NCI-H524 treated with DMSO at 0.1 percent for 48 hours (cell line): Measurements from ENCODE around the gene BICDL1.
"Not testable (repeated sequence)": the region's sequence is repeated elsewhere in the genome, so short reads cannot be mapped to it uniquely, and the experiment has no call there.

Experiments used
- DNase-seq: peaks from one replicate; lab custom pipeline; 2025; lab: John Stamatoyannopoulos, UW

The BICDL1 gene

GRCh38 chr12:119988472-119989360, at the start of gene BICDL1:
Gene BICDL1 (plus strand): TSS chr12:119989236. CDS start chr12:119989869, 633 bp downstream.
- DNase-seq, result peak; percentile 76

GRCh38 chr12:119940897-119941296, 48.1 kb upstream of the BICDL1 start:
- peak; percentile 21 for DNase-seq

- DNase-seq, result no peak
Measured at GRCh38 chr12:119942386-119942785, 46.6 kb upstream of the BICDL1 start.

DNA sequence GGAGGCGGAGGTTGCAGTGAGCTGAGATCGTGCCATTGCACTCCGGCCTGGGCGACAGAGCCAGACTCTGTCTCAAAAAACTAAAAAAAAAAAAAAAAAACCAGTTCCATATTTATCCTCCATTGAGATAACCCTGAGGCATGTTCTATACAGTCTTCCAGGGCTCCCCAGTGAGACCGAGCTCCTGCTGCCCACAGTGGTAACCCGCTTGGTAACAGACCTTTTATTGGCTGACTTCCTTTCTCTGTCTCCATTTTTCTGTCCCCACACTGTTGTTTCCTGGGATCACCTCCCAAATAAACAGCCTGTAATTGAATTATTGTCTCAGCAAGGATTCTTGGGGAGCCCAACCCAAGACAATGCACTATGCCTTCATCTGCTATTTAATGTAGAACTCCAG, 42.8 kb upstream of the BICDL1 start:
- no peak for DNase-seq

GRCh38 chr12:119949145-119949544, 39.9 kb upstream of the BICDL1 start:
- peak; percentile 90 for DNase-seq

DNA sequence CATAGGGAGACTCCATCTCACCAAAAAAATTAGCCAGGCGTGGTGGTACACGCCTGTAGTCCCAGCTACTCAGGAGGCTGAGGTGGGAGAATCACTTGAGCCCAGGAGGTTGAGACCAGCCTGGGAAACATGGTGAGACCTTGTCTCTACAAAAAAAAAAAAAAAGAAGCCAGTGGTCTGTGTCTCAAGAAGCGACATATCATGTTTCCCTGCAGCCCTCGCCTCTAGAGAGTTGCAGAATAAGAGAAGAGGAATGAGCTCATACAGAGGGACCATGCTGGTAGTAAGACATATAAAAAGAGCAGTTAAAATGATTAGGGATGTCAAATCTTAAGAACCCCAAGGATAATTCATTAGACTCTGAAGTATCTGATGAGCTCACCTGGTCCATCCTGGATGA, 39.4 kb upstream of the BICDL1 start:
- no peak for DNase-seq

GRCh38 chr12:119956047-119956446, 33.0 kb upstream of the BICDL1 start:
- no peak for DNase-seq

DNA sequence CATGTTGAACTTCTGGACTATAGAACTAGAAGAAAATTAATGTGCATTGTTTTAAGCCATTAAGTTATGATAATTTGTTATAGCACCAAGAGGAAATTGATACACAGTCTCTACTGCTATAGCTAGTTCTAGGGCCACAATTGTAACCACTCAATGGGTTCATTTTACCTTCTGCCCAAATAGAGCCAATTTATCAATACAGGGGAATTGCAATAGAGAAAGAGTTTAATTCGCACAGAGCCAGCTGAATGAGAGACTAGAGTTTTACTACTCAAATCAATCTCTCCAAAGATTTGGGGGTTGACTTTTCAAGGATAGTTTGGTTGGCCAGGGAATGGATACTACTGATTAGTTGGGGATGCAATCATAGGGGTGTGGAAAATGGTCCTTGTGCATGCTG, 31.9 kb upstream of the BICDL1 start:
- DNase-seq, result no peak

DNA sequence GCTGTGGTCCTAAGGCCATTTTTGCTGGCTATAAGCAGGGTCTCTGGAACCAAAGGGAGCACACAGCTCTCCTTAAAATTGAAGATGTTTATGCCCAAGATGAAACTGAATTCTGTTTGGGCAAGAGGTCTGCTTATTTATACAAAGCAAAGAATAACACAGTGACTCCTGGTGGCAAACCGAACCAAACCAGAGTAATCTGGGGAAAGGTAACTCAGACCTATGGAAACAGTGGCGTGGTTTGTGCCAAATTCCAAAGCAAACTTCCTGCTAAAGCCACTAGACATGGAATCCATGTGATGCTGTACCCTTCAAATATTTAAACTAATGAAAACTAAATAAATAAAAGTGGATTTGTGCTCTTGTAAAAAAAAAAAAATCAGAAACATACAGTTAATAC, 29.6 kb upstream of the BICDL1 start:
- no peak for DNase-seq

GRCh38 chr12:119964123-119964522, 24.9 kb upstream of the BICDL1 start:
- no peak for DNase-seq

- DNase-seq, result no peak
Measured at GRCh38 chr12:119964929-119965328, 24.1 kb upstream of the BICDL1 start.

DNA sequence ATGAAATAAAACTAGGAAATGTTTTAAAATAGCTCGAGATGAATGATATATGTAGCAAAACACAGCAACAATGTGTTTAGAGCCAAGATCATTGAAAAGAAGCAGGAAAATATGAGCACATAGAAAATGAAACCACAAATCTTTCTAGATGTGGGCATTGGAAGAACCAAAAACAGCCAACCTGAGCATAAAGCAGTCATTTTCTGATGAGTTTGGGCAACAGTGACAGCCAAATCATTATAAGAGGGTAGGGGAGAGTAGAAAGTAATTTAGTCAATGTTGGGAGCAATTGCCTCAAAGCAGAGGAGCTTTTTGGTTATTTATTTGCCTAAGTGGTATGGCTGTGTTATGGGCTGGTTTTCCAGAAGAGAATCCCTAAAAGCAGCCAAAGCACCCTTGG, 8.8 kb upstream of the BICDL1 start:
- no peak for DNase-seq

DNA sequence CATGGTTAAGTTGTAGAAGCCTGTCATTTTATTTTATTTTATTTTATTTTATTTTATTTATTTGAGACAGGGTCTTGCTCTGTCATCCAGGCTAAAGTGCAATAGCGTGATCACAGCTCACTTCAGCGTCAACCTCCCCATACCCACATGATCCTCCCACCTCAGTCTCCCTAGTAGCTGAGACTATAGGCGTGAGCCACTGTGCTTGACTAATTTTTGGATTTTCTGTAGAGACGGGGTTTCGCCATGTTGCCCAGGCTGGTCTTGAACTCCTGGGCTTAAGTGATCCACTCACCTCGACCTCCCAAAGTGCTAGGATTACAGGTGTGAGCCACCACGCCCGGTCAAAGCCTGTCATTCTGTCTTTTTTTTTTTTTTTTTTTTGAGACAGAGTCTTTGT, 8.3 kb upstream of the BICDL1 start:
- DNase-seq, result not testable (repeated sequence)

DNA sequence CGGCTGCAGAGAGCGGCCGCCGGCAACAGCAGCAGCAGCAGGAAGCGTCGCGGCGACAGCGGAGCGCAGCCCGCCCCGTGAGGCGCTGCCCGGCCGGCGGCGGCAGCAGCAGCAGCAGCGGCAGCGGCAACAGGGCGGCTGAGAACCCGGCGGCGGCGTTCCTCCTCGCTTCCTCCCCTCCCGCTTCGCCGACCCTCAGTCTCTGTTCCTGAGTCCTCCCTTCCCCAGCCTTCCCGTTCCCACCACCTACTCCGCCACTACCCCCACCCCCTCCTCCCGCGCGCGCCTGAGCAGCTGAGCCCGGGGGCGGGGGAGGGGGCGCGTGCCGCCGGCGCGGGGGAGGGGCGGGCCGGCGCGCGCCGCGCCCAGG, 310 bp downstream of the BICDL1 start:
- DNase-seq, result no peak

DNA sequence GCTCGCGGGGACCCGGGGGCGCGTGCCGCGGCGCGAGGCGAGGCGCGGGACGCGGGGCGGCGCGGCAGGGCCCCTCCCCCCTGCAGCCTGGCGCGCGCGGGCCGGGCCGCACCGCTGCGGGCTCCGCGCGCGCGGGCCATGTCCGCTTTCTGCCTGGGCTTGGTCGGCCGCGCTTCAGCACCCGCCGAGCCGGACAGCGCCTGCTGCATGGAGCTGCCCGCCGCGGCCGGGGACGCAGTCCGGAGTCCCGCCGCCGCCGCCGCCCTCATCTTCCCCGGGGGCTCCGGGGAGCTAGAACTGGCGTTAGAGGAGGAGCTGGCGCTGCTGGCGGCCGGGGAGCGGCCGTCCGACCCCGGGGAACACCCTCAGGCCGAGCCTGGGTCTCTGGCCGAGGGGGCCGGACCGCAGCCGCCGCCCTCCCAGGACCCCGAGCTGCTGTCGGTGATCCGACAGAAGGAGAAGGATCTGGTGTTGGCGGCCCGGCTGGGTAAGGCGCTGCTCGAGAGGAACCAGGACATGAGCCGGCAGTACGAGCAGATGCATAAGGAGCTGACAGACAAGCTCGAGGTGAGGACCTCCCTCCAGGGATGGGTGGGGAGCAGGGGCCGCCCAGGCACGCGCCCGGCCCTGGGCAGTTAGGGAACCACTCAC, 820 bp downstream of the BICDL1 start:
- DNase-seq, result no peak

DNA sequence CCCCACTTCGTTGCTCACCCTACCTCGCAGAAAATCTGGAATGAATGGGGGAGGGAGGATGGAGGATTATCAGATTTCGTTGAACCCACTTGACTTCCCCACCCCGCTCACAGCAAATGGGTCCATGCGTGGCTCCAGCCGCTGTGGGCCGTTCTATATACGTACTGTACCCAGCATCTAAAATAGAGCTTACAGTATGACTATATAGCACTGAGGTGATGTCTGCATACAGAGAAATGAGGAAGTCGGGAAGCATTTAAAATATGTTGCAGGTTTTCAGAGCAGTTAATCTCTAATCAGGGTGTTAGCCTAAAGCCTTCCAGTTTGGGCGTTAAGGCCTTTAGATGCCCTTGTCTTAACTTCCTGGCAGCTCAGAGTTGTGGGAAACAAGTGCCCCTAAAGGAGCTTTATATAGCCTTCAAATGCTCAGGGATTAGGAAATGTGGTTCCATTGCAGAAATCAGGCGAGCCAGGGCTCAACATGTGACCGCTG, 1.4 kb downstream of the BICDL1 start:
- DNase-seq, result peak; percentile 22

DNA sequence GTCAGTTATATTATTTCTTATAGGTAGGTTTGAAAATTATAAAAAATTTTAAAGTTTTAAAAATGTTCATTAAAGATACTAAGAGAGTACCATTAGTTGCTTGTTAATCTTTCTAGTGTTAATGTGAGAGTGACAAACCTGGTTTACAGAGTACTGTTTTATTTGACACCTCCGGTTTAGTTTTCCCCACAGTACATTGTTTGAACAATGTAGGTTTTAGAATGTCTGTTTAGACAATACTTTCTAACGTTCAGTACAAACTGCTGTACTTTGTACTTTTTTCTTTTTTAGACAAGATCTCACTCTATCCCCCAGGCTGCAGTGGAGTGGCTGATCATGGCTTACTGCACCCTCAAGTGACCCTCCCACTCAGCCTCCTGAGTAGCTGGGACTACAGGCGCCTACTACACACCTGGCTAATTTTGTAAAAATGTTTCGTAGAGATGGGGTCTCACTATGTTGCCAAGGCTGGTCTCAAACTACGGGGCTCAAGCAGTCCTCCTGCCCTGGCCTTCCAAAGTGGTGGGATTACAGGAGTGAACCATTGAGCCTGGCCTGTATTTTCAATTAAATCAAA, 3.2 kb downstream of the BICDL1 start:
- DNase-seq, result no peak

DNA sequence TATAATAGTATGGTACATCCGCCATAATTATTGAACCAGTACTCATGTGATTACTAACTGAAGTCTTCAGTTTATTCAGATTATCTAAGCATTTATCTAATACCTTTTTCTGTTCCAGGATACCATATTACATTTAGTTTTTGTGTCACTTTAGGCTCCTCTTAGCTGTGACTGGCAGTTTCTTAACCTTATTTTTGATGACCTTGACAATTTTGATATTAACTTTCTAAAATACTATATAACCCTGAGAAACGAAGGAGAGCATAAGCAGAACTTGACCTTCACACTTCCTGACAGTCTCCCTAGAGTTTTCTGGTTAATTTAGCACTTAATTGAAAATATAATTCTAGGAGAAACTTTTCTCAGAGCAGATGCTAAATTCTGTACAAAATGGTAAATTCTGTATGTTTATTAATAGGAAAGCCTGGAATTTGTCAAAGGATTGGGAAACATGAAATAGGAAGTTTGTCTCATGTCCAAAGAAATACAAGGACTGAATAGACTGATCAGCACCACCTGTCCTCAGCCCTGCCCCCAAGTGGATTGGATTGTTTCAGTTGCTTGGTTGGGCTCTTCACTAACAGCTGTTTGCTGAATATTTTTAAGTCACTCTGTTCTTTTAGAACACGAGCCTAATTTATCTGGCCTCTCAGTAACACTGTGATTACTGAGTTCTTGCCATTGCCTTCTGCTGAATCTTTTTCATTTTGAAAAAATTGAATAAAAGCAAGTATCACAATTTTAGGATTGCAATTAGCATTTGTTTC, 6.0 kb downstream of the BICDL1 start:
- DNase-seq, result no peak

DNA sequence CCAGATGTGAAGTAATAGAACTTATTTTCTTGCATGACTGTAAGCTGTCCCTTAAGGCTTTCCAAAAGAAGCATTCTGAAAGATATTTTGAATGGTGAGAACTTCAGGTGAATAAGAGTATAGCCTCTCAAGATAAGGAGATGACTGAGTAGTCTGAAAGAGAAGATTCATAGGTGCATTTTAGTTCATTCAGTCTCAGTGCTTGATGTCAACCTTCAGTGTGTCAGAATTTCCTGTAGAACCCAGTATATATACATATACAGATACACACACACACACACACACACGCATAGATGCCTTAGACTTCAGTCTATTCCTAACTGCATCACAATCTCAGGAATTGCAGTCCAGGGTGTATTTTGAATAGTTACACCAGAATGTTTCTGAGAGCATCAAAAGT, 7.4 kb downstream of the BICDL1 start:
- no peak for DNase-seq

DNA sequence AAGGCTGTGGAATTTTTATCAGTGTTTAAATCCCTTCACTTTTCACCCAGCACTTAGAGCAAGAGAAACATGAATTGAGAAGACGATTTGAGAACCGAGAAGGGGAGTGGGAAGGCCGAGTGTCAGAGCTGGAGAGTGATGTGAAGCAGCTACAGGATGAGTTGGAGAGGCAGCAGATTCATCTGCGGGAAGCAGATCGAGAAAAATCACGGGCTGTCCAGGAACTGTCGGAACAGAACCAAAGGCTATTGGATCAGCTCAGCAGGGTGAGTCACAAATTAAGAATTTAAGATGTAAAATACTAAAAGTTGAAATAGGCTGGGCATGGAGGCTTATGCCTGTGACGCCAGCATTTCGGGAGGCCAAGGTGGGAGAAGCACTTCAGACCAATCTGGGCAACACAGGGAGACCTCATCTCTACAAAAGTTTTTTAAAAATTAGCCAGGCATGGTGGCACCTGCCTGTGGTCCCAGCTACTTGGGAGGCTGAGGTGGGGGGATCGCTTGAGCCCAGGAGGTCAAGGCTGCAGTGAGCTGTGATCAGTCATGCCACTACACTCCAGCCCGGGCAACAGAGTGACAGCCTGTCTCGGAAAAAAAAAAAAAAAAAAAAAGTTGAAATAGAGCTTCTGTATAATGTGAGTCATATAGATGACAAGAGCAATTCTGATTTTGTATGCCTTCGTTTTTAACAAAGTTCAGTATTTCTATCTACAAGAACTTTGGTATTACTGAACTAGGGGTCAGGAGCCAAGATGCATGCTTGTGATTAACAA, 9.6 kb downstream of the BICDL1 start:
- DNase-seq, result no peak

DNA sequence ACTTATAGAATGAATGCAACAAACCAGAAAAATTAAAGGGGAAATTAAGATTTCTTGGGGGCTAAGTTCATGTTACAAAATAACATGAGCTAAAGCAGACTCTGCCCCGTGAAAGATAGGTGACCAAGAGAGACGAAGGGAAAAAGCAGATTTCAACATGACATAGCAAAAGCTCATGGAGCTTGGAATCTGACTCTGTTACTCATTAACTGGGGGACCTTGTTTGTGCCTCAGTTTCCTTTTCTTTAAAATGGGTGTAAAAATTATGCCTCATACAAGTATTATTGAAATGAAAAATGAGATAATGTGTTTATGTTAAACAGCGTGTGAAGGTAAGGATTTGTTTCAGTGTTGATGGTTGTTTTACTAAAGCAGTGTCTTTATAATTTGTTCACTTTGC, 11.5 kb downstream of the BICDL1 start:
- DNase-seq, result no peak
